Left kidney (tissue), 2 donors: Measurements from ENCODE around the gene DENND1B. TPM values are rescaled to one million over a fixed set of nuclear protein-coding genes. Genes with fewer than 3 reads are reported as not detected.
"Not testable (repeated sequence)": the region's sequence is repeated elsewhere in the genome, so short reads cannot be mapped to it uniquely, and the experiment has no call there.

ENCODE experiments used
- DNase-seq: peaks from one replicate; pipeline ENCODE4 v3.0.0-alpha.2; 2013
- polyA plus RNA-seq: library from polyadenylated mRNA; unstranded; fragments of 120-200 nt; gene quantifications from one replicate; pipeline ENCODE4 v1.2.1, GENCODE V29; 2013; ENCODE audit not compliant: insufficient read length

Gene DENND1B
- polyA plus RNA-seq, 1 donor = 13.2 TPM

DNA sequence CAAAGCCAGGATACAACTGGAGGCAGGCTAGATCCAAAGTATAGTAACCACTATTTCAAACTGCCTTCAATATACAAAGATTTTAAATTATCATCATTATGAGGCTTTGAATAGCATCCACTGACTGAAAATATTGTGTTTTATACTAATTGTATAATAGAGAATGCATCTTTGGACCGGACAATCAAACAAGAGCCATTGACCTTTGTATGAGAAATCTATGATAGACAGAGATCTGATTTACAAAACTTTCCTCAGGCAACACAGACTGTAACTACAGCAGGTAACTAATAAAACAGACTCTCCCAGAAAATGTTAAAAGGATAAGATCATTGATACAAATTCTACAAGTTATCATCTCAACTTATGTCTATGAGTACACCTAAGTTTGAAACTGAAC lies 152.9 kb downstream of the DENND1B start:
- no peak for DNase-seq

DNA sequence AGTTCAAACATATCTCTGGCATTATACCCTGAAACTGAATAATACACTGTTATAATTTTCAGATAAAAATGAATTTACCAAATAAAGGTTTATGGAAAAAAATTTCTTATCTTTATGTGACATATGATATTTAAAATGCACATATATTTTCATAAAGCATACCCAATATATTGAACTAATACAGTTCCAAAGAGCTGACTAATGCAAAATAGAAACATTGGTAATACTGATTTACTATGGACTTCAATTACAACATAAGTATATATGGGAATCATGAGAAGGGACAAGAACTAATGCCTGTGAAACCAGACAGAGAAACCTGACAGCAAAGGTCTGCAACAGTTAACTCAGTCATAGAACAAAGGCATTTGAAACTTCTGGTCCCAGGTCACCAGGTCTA lies 153.5 kb downstream of the DENND1B start:
- DNase-seq = no peak

DNA sequence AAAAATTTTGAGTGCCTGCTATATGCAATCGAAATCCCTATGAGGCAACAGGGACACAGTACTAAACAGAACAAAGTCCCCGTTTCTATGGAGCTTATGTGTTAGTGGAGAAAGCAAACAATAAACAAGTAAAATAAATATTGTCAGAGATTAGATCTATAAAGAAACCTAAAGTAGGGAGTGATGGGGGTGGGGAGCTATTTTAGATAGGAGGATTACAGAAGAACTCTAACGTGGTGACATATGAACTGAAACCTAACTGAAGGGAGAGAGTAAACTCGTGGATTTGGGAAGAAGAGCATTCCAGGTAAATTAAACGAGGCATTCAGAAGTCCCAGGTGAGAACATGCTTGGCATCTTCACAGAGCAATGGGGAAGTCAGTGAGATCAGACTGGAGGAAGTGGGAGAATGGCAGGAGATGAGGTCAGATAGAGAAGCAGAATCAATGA lies 154.5 kb downstream of the DENND1B start:
- no peak for DNase-seq

DNA sequence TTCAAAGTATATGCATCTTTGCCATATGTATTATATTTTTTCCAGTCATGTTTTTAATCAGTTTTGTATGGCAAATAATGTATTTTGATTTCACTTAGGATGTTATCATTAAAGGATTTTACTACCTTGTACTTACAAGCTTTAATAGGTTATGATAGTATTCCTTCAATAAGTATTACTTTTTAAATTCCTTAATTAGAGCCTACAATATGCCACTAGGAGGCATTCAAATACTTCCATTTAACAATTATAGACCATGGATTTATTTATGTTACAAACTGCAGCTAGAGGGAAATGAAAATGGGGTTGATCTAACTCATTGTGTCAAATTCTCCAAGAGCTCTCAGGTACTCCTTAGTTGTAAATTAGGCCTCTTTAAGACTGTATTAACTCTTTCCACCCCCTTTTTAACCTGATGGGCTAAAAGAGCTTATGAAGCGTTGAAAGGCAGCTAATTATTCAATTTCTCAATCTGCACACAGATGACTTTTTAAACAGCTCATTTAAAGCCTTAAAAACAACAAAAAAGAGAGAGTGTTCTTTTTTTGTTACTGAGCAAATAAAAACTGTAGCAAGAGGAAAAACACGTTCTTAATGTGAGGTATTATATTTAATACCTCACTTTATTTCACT lies 156.2 kb downstream of the DENND1B start:
- DNase-seq = peak; percentile 24

DNA sequence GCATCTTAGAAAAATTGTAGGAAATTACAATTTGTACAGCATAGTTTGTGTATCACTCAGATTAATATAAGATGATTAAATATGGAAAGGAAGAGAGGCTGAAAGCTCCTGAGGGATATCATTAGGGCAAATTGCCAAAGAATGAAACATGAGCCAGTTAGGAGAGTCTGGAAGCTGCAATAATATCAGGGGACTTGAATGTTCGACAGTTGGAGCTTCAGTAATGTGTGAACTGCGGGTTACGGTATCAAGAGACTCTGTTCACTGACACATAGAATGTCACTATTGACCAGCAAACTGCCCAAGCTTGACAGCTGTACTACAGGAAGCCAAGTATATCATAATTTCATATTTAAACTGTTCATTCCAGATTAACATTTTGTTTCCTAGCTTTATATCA lies 157.2 kb downstream of the DENND1B start:
- DNase-seq = no peak

DNA sequence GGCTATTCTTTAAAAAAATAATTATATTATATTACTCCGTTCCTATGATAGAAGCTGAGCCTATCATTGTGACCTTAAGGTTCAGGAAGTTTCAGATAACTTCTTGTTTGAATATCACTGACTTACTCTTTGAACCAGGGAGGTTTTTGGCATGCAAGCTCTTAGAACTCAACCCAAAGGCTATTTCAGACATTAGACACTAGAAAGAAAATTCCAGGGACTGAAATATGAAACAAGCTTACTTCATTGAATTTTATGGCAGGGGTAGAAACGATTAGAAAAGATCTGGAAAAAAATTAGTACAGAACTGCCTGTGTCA lies 159.6 kb downstream of the DENND1B start:
- DNase-seq = no peak

DNA sequence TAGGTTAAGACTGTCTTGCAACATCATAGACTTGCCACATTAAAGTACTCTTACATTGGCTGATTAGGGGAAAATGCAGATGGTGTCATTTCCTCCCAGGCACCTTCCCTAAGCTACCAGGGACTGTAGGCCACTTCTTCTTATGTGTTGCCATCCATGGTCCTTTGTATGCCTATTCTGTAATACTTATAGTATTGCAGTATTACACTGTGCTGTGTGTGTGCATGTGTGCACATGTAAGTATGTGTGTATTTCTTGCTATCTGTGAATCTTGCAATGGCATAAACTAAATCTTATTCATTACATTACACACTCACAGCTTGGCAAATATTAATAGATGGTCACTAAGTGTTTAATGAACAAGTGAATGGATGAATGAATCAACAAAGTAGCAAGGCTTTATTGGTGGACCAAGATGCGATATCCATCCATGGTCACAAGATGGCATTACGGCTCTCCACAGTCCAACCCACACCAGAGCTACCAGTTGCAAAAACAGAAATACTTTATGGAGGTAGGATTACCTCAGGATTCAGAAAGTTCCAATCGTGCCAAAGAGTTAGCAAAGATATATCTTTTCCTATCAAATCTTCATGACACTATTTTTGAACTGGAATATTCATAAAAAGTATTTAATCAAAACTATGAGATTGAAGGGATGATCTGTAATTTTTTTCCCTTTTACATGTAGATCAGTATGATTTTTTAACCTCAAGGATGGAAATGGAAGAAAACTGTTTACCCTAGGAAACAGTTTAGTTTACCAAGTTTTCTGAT lies 160.2 kb downstream of the DENND1B start:
- DNase-seq = peak; percentile 17

DNA sequence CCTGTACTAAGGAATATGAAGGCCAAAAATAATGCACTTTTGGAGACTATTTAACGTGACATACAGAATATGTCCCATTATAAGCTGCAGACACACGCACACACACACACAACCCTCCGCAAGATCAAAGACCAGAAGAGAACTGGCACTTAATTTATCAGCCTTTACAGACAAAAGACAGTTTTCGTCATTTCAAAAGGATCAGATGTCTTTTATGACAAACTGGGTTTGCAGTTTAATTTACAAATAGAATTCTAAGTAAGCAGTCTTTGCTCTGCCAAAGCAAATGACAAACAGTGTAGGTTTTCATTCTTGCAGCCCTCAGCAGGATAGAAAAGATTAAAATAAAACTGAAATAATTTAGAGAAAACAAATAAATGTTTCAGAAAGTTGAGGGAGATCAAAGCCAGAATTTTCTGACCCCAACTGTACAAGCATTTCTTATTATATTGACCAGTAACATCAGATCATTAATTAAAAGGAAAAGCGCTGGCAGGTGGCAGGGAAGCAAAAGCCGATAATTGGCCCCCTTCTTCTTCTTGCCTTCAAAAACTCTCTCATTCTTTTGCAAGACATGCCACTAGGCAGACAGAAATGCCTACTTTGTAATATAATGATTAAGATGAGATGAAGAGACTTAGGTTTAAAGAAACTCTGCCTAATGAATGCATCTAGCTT lies 169.0 kb downstream of the DENND1B start:
- DNase-seq = no peak

DNA sequence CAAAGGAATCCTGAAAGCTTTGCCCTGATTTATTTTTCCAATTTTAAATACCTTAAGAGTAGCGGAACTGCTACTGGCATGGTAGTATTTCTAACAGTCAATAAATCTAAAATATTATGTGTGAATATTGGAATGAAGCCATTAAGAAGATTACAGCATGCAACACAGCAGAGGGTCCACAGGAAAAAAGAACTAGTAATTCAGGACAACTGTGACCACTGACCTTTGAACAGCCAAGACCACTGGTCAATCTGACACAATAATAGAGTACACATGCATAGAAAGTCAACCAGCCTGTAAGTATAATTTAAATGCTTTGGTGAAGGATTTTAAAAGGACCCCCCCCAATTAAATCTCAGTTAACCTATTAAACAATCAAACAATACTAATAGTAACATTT lies 171.0 kb downstream of the DENND1B start:
- DNase-seq = no peak

DNA sequence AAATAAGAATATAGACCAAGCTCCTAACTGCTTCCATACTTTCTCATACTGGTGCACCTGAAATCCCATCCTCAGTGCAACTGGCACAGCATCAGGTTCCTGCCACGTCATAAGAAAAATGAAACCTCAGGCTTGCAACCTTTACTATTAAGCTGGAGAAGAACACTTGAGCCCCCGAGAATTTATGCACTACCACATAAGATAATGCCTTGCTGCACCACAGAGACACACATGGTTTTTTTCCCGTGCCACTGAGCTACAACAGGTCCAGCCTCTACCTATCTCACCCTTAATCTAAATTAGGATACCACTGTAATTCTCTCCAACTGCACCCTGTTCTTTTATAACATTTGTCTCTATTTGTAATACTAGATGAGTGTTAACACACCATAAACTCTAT lies 174.5 kb downstream of the DENND1B start:
- DNase-seq = no peak

DNA sequence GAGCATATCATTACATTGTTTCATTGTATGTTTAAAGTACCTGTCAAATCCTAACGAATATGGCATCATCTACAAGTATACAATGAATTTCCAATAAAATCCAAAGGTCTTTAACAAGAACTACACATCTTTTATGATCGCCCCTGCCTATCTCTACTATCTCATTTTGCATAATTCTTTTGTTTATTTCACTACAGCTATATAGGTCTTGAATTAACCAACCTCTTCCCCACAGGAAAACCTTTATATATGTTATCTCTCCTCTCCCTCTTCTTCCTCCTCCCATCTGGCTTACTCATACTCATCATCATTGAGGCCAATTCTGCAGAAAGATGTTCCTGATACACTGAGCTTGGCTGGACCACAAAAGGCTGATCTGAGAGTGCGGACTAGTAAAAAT lies 175.5 kb downstream of the DENND1B start:
- no peak for DNase-seq

DNA sequence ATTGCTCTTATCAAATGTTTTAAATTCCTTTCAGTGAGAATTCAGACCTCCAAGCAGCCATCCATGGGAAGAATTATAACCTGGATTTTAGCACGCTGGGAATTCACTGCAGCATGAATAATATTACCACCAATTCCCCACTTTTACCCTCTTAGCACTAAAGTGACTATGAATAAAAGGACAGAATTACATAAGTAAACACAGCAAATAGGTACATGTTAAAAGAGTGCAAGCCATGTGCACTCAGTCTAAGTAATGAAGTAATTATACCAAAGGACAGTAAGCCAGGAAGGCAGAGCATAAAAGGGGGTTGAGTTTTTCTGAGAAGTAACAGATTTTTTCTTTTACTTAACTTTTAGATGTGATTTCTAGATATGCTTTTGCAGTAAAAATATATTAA lies 176.3 kb downstream of the DENND1B start:
- DNase-seq = no peak

DNA sequence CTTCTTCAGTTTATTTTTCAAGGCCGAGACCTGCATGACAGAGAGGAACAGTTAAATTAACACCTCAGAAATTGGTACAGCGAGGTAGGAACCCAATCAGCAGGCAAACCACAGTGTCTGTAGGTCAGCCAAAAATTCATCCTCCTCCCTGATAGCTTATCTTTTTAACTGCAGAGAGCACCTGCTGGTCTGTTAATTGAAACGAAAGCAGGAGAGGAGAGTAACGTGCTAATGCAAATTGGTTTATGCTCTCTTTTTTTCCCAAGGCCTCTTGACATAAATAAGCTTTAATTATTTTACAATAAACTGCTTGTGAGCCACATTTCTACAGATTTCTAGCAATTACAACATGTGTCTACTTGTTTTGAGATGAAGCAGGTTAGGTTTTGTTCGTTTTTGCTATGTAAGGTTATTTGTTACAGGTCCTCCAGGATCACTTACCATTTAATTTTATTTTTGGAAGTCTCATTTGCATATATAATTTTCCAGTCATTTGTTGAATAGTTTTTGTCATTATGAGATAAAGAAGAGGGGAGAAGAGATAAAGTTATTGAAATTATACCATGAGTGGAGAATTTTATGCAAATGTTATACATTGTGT lies 179.9 kb downstream of the DENND1B start:
- DNase-seq = no peak

DNA sequence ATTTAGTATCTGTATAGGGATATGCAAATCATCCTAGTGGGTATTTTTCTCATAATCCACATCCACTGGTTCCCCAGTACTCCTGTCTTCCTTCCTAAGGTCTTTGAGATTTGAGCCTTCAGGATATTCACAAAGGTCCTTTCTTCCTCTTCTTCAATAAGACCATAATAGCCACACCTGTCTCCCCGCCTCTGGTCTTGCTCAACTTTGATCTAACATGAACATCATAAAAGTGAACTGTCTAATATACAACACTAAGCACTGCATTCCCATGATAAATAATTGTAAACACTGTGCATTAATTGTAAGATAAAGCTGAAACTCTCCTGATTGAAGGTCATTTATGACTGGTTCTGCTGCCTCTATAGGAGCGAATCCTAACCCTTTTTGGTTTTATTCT lies 184.6 kb downstream of the DENND1B start:
- no peak for DNase-seq

DNA sequence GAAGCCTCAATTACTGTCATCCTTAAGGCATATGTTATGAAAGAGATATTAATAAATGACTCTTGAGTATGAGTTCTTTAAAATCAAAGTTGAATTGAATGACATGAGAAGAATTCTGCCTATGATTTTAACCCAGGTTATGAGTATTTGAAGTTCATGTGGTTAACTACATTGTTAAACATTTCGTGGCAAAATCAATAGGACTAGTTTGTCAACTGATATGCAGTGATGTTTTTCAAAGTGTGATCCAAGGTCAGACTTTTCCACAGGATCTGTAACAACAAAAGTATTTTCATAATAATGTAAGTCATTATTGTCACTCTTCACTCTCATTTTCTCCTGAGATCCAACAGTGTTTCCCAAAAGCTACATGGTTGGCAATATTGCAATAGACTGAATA lies 189.5 kb downstream of the DENND1B start:
- DNase-seq = no peak

DNA sequence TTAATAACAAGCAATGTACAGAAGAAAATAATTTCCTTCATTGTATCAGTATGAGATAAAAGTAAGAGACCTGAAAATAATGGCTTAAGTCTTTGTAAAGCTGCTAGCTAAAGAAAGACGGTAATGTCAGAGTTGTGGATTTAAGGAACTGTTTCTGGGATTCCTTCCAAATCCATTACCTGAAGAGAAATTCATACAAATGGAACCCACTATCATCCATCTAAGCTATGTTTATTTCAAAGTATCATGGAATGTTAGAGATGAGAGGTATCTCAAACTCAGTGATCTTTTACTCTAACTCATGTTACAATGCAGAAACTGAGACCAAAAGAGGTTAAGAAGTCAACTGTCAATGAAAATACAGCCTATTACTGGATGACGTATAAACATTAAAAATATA lies 197.7 kb downstream of the DENND1B start:
- DNase-seq = no peak

DNA sequence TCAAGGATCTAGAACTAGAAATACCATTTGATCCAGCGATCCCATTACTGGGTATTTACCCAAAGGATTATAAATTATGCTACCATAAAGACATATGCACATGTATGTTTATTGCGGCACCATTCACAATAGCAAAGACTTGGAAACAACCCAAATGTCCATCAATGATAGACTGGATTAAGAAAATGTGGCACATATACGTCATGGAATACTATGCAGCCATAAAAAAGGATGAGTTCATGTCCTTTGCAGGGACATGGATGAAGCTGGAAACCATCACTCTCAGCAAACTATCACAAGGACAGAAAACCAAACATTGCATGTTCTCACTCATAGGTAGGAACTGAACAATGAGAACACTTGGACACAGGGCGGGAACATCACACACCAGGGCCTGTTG lies 199.7 kb downstream of the DENND1B start:
- DNase-seq = not testable (repeated sequence)

DNA sequence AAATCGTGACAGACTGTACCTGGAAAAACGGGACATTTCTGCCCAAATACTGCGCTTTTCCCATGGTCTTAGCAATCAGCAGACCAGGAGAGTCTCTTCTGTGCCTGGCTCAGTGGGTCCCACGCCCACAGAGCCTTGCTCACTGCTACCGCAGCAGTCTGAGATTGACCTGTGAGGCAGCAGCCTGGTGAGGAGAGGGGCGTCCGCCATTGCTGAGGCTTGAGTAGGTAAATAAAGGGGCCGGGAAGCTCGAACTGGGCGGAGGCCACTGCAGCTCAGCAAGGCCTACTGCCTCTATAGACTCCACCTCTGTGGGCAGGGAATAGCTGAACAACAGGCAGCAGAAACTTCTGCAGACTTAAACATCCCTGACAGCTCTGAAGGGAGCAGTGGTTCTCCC lies 203.1 kb downstream of the DENND1B start:
- DNase-seq = no peak

DNA sequence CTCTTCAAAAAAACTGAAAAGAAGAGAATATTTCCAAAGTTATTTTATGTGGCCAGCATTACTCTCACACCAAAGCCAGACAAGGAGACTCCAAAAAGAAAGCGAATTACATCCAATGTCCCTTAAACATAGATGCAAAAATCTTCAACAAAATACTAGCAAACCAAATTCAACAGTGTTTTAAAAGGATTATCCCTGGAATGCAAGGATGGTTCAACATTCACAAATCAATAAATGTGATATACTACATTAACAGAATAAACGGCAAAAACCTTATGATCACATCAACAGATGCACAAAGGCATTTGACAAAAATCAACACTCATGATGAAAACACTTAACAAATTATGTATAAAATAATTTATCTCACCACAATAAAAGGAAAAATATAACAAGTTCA lies 207.8 kb downstream of the DENND1B start:
- DNase-seq = no peak

DNA sequence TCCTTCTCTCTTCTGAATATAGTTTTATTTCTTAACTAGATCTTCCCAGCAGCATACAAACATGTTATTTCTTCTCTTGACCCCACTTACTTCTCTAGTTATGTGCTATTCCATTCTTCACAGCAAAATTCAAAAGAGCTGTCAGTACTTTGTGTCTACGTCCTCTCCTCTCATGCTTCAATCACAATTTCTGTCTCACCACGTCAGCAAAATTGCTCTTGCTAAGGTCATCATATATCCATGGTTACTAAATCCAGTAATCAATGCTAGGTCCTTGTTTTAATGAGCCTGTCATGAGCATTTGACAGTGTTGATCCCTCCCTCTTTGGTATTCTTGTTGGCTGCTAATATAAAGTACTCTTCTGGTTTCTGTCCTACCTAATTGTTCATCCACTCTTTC lies 214.2 kb downstream of the DENND1B start:
- DNase-seq = no peak

DNA sequence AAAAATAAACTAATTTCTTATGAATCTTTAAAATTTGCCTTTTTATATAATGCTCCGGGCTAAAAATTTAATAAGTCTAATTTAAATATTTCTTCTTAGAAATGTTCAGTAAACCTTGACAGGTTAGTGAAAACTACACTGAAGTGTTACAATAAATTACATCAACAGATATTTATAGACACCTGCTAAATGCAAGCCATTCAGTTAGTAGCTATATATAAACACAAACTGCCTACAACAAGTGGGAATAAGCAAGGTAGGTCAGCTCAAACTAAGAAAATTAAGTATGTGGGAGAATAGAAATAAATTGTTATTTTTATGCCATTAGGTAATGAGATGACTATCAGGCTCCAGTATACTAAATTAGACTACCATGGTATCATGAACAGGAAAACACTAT lies 215.6 kb downstream of the DENND1B start:
- DNase-seq = no peak

DNA sequence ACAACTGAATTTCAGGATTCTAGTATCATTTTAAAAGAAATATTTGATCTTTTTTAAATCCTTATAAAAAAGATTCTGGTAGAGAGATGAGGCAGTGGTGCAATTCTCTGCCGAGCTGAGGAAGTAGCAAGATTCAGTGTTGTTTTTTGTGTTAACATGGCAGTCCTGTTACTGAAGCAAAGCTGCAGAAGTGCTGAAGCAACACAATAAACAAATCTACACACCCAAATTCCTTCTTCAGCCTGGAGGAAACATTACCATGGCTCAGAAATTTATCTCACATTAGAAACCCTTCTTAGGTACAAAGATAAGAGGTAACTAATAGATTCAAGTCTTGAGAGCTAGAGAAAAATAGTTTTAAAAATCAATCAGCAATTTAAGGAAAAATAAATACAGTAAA lies 216.0 kb downstream of the DENND1B start:
- DNase-seq = no peak

DNA sequence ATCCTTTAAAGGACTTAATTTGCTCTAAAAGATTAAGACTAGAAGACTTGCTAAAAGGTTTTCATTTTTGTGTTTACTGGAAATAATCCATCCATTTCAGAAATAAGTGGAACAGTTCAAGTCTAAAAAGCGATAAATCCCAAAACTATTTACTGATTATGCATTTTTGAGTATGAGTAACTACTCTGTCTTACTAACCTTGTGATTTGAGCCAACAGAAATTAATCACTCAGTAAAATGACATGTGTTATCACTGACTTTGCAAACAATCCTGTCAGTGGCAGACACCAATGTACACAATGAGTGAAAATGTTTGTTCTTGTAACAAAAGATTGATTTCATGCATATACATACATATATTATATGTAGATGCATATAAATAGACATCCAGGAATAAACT lies 218.0 kb downstream of the DENND1B start:
- no peak for DNase-seq
